HEK293 (cell line): ENCODE results near the gene GPR82.
"Not testable (repeated sequence)": the region's sequence is repeated elsewhere in the genome, so short reads cannot be mapped to it uniquely, and the experiment has no call there.

Experiments
- HOXA7 ChIP-seq: sonication (generic); formaldehyde crosslinking; IDR thresholded peaks from 2 replicates; pipeline ENCODE4 v1.8.1; 2022; ENCODE audit warnings: missing genetic modification reagents, borderline replicate concordance
- PBX3 ChIP-seq: sonication (generic); formaldehyde crosslinking; IDR thresholded peaks from 2 replicates; pipeline ENCODE4 v1.8.1; 2022; ENCODE audit warnings: mild to moderate bottlenecking, moderate library complexity, missing genetic modification reagents
- REPIN1 ChIP-seq: fragments of 450-650 bp; formaldehyde crosslinking; IDR thresholded peaks from 2 replicates; pipeline ENCODE4 v1.5.1; 2017; ENCODE audit warnings: missing biosample characterization, missing genetic modification characterization, low read depth
- REST ChIP-seq: fragments of 450-650 bp; formaldehyde crosslinking; IDR thresholded peaks from 2 replicates; pipeline ENCODE4 v1.5.1; 2016; ENCODE audit warnings: missing biosample characterization, missing genetic modification characterization
- SP2 ChIP-seq: fragments of 450-650 bp; formaldehyde crosslinking; IDR thresholded peaks from 2 replicates; pipeline ENCODE4 v1.5.1; 2016; ENCODE audit warnings: missing biosample characterization, missing genetic modification characterization
- ZFP37 ChIP-seq: fragments of 450-650 bp; formaldehyde crosslinking; IDR thresholded peaks from 2 replicates; pipeline ENCODE4 v1.5.1; 2016; ENCODE audit warnings: missing biosample characterization, missing genetic modification characterization
- ZNF140 ChIP-seq: fragments of 450-650 bp; formaldehyde crosslinking; IDR thresholded peaks from 2 replicates; pipeline ENCODE4 v1.5.1; 2016; ENCODE audit warnings: missing biosample characterization, missing genetic modification characterization
- ZNF174 ChIP-seq: fragments of 450-650 bp; formaldehyde crosslinking; IDR thresholded peaks from 2 replicates; pipeline ENCODE4 v1.5.0; 2017; ENCODE audit warnings: missing biosample characterization, mild to moderate bottlenecking, missing genetic modification characterization
- ZNF747 ChIP-seq: fragments of 450-650 bp; formaldehyde crosslinking; IDR thresholded peaks from 2 replicates; pipeline ENCODE4 v1.5.1; 2016; ENCODE audit warnings: missing biosample characterization, missing genetic modification characterization
- ZNF776 ChIP-seq: fragments of 450-650 bp; formaldehyde crosslinking; IDR thresholded peaks from 2 replicates; pipeline ENCODE4 v1.5.0; 2017; ENCODE audit warnings: missing biosample characterization, missing genetic modification characterization, borderline replicate concordance
- ZSCAN18 ChIP-seq: fragments of 450-650 bp; formaldehyde crosslinking; IDR thresholded peaks from 2 replicates; pipeline ENCODE4 v1.5.1; 2016; ENCODE audit warnings: missing biosample characterization, missing genetic modification characterization
- ZSCAN30 ChIP-seq: fragments of 450-650 bp; IDR thresholded peaks from 2 replicates; pipeline ENCODE4 v1.5.1; 2018; ENCODE audit warnings: missing biosample characterization, mild to moderate bottlenecking, missing genetic modification characterization, moderate library complexity
- TF ChIP-seq, protein P1 (sequence below): fragments of 450-650 bp; formaldehyde crosslinking; IDR thresholded peaks from 2 replicates; pipeline ENCODE4 v1.5.1; 2016; ENCODE audit warnings: missing biosample characterization, missing genetic modification characterization, borderline replicate concordance
- TF ChIP-seq, protein P2 (sequence below): fragments of 450-650 bp; formaldehyde crosslinking; IDR thresholded peaks from 2 replicates; pipeline ENCODE4 v1.5.1; 2016; ENCODE audit warnings: missing biosample characterization, missing genetic modification characterization

DNA sequence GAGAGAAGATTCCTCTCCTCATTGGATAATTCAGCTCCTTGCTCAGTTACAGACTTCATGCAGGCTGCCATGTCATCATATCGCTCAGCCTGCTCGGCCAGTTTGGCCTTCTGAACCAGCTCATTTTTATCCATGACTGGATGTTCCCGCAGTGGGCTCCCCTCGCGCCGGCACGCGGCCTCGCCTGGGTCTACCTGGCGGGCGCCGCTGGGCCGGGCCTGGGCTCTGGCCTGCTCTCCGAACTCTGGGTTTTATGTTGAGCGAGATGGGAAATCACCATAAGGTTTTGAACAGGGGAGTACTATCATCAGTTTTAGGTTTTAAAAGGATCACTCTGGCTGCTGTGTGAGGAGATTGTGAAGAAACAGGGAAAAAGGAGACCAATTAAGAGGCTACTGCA lies 47.6 kb upstream of the GPR82 start:
- not testable (repeated sequence) for TF ChIP-seq ZNF174; REST; ZNF747 (tag by site-specific recombination); ZSCAN30 (tag by site-specific recombination); HOXA7 (CRISPR knock-in tag); SP2 (tag by site-specific recombination); ZNF140; ZSCAN18 (tag by site-specific recombination); PBX3 (CRISPR knock-in tag); ZFP37 (tag by site-specific recombination); ZNF776 (tag by site-specific recombination); REPIN1 (tag by site-specific recombination)
- TF ChIP-seq, protein P1, sequence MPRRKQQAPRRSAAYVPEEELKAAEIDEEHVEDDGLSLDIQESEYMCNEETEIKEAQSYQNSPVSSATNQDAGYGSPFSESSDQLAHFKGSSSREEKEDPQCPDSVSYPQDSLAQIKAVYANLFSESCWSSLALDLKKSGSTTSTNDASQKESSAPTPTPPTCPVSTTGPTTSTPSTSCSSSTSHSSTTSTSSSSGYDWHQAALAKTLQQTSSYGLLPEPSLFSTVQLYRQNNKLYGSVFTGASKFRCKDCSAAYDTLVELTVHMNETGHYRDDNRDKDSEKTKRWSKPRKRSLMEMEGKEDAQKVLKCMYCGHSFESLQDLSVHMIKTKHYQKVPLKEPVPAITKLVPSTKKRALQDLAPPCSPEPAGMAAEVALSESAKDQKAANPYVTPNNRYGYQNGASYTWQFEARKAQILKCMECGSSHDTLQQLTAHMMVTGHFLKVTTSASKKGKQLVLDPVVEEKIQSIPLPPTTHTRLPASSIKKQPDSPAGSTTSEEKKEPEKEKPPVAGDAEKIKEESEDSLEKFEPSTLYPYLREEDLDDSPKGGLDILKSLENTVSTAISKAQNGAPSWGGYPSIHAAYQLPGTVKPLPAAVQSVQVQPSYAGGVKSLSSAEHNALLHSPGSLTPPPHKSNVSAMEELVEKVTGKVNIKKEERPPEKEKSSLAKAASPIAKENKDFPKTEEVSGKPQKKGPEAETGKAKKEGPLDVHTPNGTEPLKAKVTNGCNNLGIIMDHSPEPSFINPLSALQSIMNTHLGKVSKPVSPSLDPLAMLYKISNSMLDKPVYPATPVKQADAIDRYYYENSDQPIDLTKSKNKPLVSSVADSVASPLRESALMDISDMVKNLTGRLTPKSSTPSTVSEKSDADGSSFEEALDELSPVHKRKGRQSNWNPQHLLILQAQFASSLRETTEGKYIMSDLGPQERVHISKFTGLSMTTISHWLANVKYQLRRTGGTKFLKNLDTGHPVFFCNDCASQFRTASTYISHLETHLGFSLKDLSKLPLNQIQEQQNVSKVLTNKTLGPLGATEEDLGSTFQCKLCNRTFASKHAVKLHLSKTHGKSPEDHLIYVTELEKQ = not testable (repeated sequence)
- TF ChIP-seq, protein P2, sequence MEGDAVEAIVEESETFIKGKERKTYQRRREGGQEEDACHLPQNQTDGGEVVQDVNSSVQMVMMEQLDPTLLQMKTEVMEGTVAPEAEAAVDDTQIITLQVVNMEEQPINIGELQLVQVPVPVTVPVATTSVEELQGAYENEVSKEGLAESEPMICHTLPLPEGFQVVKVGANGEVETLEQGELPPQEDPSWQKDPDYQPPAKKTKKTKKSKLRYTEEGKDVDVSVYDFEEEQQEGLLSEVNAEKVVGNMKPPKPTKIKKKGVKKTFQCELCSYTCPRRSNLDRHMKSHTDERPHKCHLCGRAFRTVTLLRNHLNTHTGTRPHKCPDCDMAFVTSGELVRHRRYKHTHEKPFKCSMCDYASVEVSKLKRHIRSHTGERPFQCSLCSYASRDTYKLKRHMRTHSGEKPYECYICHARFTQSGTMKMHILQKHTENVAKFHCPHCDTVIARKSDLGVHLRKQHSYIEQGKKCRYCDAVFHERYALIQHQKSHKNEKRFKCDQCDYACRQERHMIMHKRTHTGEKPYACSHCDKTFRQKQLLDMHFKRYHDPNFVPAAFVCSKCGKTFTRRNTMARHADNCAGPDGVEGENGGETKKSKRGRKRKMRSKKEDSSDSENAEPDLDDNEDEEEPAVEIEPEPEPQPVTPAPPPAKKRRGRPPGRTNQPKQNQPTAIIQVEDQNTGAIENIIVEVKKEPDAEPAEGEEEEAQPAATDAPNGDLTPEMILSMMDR = not testable (repeated sequence)
